ENCODE measurements around the gene DCUN1D2.

The DCUN1D2 gene

GRCh38 chr13:113407103-113407530 is 83.4 kb downstream of the DCUN1D2 start:
- no peak for DNase-seq (ENCODE audit: low spot score)

DNA sequence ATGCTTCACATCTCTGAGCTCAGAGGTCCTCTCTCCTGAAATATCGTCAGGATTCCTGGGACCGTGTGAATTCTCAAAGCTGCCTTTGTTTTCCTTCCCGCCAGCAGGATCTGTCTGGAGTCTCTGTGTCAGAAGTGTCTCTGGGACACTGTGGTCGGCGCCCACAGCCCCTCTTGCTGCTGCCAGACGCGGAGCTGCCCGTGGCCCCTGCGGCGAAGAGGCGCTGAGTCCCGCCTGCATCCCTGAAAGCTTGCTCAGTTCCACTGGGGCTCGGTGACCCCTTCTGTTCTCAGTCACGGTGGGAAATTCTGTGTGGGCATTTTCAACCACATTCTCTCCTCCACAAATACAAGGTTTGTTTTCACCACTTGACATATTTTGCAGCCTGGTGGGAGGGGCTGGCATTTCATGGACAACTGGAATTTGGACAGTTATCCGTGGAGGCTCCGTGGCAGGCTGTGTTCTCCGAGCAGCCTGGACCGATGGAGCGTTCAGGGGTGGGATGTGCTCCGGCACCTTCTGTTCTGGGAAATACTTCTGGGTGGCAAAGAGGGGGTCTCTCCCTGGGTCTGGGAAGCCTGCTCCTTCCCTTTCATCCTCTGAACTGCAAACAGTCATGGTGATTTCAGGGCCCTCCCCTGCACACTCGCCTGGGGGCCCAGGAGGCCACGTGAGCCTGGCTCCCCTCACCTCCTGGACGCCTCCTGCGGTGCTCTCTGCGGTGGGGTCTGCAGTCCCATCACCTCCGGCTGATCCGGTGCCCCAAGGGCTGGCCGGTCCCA is 84.0 kb downstream of the DCUN1D2 start:
- no peak for DNase-seq (ENCODE audit: low spot score)

Data from NAMALWA (cell line).